GM21526 (cell line): ENCODE data around the gene RCBTB1.
"Not testable (repeated sequence)": the region's sequence is repeated elsewhere in the genome, so short reads cannot be mapped to it uniquely, and the experiment has no call there.

ENCODE experiments used
- ATAC-seq: cut with Tn5 transposase; IDR thresholded peaks from one replicate; pipeline ENCODE4 v1.9.1; 2021; ENCODE audit warnings: moderate library complexity; ENCODE audit not compliant: unreplicated experiment, low FRiP score

RCBTB1 gene

GRCh38 chr13:49585220-49586157 lies at the start of gene RCBTB1:
Gene RCBTB1 (minus strand): TSS chr13:49585558. CDS start chr13:49567279, 18,279 bp downstream.
- peak; percentile 90 for ATAC-seq

DNA sequence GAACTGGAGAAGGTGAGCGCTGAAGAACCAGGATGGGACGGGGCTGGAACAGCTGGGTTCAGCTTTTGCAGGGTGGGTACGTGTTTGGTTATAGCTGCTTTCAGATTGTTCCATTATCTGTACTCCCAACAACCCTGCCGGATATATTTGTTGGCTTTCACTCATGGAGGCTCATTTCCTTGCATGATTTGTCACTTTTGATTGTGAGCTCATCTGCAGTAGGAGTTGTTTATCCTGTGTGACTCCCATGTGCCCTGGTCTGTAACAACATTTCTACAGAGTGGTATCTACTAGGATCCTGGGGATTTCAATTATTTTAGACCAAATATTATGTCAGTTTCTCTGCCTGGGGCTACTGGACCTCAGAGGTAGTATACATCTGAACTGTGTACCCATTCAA lies 48.4 kb upstream of the RCBTB1 start:
- no peak for ATAC-seq

DNA sequence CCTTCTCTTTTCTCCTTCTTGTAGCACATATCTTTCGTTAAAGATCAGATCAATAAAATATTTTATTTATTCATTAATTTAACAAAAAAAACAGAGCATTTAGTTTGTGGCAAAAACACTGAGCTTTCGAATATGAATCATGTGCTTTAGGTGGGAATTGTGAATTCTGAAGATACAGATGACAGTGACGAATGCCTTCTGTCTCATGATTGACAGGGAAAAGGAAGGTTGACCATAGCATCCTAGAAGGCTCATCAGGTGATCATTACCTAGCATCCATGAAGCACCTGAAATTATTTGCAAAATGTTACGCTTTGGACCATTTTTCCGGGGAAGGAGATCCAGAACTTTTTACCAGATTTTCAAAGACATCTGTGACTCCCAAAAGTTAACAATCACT lies 46.8 kb upstream of the RCBTB1 start:
- ATAC-seq, result no peak

DNA sequence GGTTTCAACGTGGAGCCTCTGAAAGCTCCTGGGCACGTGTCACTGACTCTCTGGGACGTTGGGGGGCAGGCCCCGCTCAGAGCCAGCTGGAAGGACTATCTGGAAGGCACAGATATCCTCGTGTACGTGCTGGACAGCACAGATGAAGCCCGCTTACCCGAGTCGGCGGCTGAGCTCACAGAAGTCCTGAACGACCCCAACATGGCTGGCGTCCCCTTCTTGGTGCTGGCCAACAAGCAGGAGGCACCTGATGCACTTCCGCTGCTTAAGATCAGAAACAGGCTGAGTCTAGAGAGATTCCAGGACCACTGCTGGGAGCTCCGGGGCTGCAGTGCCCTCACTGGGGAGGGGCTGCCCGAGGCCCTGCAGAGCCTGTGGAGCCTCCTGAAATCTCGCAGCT lies 45.2 kb upstream of the RCBTB1 start:
- no peak for ATAC-seq

DNA sequence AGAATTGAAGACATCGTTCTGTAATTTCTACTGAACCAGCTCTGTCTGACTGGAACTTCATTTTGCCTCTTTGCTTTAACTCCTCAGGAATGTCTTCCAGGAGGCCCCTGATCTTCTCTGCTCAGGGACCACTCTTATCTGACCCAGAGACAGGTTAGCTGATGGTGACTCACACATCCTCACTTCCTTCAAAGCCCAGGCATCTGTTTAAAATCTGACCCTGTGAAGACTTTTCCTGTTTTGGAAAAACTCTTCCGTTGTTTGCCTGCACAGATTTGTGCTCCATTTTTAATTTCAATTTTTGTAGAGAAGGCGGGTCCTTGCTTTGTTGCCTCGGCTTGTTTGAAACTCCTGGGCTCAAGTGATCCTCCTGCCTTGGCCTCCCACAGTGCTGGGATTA lies 44.6 kb upstream of the RCBTB1 start:
- ATAC-seq, result no peak

- ATAC-seq, result no peak
Measured at GRCh38 chr13:49629196-49629938, 44.0 kb upstream of the RCBTB1 start.

GRCh38 chr13:49627831-49628652 lies 42.7 kb upstream of the RCBTB1 start, which contains the start of gene ARL11:
Gene ARL11 (plus strand): TSS chr13:49628507. CDS start chr13:49630448, 1,941 bp downstream.
- ATAC-seq, result peak; percentile 92

DNA sequence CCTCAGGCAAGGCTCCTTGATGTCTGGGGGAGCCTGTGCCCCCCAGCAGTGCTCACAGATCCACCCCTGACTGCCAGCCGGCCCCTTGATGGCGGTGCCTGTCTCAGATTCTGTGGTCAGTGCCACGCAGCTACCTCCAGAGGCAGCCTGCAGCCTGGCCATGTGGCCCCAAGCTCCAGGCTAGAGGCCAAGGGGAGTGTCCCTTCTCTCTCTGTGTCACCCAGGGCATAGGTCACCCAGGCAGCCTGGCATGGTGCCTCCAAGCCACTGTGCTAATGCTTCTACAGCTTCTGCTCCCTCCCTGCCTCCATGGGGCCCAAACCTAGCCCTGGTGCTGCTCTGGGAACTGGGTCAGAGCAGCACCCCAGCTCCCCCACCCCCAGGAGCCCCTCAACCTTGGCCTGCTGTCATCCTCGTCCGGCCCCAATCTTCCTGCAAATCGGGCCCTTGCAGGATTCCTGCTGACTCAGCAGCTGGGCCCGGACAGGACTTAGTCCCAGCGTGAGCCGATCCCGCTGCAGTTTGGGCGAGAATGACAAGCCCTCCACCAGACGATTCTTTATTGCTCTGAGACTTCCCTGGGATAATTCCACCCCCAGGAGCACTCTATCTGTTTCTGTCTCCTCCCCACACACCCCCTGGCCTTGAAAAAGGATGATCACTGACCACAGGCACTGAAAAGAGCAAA lies 40.2 kb upstream of the RCBTB1 start:
- no peak for ATAC-seq

DNA sequence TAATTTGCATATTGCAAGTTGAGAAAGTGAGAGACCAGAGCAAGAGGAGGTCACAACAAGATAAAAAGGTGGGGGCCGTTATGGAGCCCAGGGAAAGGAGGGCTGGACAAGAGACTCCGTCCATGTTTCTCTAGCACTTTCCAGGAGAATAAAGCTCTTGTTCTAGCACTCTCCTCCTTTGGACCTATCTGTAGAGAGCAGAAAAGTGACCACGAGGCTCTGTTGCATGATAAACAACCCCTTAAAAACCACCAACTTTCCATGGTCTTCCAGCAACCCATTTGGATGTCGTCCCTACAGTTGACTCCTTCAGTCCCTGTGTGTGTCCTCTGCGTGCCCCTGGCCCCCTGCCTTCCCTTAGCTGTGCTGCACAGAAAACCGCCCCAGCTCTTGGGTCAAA lies 38.9 kb upstream of the RCBTB1 start:
- ATAC-seq, result no peak

- no peak for ATAC-seq
Measured at GRCh38 chr13:49622174-49622946, 37.0 kb upstream of the RCBTB1 start.

DNA sequence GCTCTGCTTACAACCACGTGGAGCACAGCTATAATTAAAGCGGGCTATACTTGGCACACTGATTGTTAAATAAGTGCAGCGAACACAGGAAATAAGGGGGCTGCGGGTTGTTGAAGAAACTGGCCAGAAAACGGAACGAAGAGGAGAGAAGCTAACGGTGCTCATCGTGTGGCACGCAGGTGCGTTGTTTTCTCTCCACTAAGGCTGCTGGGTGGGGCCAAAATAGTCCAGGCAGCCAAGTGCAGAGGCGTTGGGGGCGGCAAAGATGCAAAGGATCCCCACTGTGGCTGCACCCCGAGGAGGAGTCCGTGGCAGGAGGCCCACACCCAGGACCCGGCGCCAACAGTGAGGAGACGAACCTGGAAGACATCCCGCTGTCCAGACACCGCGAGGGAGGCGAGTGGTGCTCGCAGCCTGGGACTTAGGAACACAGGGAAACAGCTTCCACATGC lies 34.8 kb upstream of the RCBTB1 start:
- ATAC-seq, result peak; percentile 71

- no peak for ATAC-seq
Measured at GRCh38 chr13:49616676-49617065, 31.3 kb upstream of the RCBTB1 start.

DNA sequence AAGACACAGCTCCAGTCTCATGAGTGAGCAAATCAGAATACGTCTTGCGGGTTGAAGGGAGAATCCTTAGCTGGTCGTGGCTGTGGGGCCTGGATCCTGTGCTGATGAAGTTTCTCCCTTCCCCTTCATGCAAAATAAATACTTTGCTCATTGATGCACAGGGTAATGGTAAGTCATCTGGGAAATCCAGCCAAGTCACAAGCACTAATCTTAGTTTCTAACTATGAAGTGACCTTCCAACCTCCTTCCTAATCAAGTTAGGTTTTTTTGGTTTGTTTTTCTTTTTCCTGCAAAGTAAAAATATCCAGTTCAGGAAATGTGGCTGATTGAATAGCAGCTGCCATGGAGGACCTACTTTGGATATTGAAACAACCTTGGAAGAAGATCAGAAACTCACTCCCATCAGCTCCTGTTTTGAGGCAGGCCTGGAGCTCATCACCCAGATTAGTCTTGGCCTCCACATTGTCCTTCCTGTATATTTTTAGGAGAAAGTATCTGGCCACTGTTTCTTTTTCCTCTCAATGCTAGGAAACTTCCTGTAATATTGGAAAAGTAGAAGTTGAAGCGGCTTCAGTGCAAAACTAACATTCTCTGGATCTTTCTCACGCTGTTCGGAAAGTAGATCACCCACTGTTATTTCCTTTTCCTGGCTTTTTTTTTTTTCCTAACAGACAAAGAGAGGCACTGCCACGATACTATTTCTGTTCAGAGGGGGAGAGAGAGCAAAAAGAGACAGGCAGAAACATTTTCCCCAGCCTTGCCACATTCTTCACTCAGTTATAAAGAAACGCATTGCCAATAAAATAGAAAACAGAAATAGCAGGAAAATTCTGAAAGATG lies 30.7 kb upstream of the RCBTB1 start:
- ATAC-seq, result no peak

DNA sequence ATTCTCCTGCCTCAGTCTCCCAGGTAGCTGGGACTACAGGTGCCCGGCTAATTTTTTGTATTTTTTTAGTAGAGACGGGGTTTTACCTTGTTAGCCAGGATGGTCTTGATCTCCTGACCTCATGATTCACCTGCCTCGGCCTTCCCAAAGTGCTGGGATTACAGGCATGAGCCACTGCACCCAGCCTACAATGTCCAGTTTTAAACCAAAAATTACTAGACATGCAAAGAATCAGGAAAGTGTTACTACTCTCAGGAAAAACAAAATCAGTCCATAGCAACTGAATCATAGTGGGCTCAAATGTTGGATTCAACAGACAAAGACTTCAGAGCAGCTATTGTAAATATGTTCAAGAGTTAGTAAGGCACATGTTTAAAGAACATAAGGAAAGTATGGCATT lies 26.7 kb upstream of the RCBTB1 start:
- ATAC-seq, result not testable (repeated sequence)

GRCh38 chr13:49610176-49610575 lies 24.8 kb upstream of the RCBTB1 start:
- ATAC-seq, result no peak

GRCh38 chr13:49608651-49609331 lies 23.4 kb upstream of the RCBTB1 start:
- ATAC-seq, result no peak

DNA sequence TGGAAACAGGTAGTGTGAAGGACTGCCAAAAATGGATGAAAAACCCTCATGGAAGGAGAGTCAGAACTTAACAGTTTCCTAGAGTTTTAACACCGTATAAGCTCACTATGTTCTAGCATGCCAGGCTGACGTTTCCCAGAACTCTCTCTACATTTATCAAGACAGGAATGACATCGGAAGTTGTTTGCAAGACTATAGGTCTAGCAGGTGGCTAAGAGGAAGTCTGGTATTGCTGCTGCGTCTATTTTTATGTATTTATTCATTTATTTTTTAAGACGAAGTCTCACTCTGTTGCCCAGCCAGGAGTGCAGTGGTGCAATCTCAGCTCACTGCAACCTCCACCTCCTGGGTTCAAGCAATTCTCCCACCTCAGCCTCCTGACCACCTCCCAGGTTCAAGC lies 22.4 kb upstream of the RCBTB1 start:
- no peak for ATAC-seq
